ENCODE data around the gene CRYBB3.

CRYBB3 gene

DNA sequence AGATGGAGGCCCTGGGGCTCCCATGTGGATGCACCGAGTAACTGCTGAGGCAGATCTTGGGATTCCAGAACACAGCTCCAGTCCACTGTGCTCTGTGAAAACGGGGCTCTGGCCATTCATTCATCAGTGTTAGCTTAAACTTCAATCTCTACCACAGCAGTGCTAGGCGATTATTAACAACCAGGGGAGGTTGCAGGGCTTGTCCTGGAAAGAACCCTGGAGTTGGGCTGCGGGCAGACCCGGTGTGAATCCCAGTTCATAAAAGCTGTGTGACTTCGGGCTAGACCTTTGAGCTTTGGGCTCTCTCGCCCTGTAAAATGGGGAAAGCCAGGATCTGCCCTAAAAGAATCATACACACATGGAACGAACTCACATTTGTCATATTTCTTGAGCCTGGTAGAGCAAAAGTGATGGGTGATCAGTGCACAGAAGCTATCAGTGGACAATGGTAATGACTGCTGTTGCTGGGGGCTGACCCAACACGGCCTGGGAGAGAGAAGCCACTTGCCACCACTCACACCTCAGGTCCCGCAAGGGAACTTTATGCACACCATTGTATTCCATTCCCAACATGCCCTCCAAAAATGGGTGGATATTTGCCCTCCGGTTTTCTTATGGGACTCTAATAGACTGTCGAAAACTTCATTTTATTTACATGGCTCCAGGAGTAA lies 15.6 kb upstream of the CRYBB3 start:
- no peak overlapping the region for H3K4me3 ChIP-seq (ENCODE audit: low read depth, low read length)
- DNase-seq (ENCODE audit: low read depth), result no peak
- TF ChIP-seq, protein P1, sequence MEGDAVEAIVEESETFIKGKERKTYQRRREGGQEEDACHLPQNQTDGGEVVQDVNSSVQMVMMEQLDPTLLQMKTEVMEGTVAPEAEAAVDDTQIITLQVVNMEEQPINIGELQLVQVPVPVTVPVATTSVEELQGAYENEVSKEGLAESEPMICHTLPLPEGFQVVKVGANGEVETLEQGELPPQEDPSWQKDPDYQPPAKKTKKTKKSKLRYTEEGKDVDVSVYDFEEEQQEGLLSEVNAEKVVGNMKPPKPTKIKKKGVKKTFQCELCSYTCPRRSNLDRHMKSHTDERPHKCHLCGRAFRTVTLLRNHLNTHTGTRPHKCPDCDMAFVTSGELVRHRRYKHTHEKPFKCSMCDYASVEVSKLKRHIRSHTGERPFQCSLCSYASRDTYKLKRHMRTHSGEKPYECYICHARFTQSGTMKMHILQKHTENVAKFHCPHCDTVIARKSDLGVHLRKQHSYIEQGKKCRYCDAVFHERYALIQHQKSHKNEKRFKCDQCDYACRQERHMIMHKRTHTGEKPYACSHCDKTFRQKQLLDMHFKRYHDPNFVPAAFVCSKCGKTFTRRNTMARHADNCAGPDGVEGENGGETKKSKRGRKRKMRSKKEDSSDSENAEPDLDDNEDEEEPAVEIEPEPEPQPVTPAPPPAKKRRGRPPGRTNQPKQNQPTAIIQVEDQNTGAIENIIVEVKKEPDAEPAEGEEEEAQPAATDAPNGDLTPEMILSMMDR (IDR thresholded peaks at IDR 0.05; ENCODE audit: low read depth, low read length, missing control alignments), result no peak

DNA sequence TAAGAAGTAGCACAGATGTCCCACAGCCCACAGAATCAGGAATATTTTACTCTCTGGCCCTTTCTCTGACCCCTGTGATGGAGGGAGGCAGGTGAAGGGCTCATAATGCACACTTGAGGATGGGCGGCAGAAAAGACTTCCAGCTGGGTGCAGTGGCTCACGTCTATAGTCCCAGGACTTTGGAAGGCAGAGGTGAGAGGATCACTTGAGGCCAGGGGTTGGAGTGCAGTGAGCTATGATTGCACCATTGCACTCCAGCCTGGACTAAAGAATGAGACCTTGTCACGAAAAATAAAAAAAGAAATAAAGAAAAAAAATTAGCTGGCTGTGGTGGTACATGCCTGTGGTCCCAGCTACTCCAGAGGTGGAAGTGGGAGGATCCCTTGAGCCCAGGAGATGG lies 13.5 kb upstream of the CRYBB3 start:
- TF ChIP-seq, protein P1 (IDR thresholded peaks at IDR 0.05; ENCODE audit: low read depth, low read length, missing control alignments), result no peak
- no peak for DNase-seq (ENCODE audit: low read depth)
- no peak overlapping the region for H3K4me3 ChIP-seq (ENCODE audit: low read depth, low read length)

DNA sequence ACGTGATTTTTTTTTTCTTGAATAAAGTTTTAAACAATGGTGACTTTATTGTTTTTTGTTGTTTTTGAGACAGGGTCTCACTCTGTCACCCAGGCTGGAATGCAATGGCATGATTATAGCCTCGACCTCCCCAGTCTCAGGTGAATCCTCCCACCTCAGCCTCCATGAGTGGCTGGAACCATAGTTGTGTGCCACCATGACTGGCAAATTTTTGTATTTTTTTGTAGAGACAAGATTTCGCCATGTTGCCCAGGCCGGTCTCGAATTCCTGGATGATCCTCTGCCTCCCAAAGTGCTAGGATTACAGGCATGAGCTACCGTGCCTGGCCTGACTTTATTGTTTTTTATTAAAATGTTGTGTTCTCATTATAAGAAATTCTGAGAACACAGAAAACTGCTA lies 12.2 kb upstream of the CRYBB3 start:
- TF ChIP-seq, protein P1 (IDR thresholded peaks at IDR 0.05; ENCODE audit: low read depth, low read length, missing control alignments), result no peak
- H3K4me3 ChIP-seq (ENCODE audit: low read depth, low read length), result no peak overlapping the region
- no peak for DNase-seq (ENCODE audit: low read depth)

DNA sequence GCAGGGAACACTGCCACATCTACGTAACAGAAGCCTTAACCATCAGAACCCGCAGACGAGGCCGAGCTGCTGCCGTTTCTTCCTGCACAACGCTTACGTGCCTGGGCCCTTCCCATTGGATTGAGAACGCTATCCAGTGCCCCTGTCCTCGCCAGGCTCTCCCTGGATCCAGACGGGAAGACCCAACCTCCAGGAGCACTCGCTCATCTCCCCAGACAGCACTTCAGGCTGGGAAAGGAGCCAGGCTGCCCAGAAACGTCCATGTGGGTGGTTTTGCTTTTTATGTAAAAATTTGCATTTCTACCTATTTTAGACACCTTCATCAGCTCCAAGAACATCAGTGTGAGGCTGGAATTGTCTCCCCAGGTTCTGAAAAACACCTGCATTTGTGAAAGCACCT lies 7.3 kb upstream of the CRYBB3 start:
- no peak for DNase-seq (ENCODE audit: low read depth)
- no peak overlapping the region for H3K4me3 ChIP-seq (ENCODE audit: low read depth, low read length)
- TF ChIP-seq, protein P1 (IDR thresholded peaks at IDR 0.05; ENCODE audit: low read depth, low read length, missing control alignments), result no peak

DNA sequence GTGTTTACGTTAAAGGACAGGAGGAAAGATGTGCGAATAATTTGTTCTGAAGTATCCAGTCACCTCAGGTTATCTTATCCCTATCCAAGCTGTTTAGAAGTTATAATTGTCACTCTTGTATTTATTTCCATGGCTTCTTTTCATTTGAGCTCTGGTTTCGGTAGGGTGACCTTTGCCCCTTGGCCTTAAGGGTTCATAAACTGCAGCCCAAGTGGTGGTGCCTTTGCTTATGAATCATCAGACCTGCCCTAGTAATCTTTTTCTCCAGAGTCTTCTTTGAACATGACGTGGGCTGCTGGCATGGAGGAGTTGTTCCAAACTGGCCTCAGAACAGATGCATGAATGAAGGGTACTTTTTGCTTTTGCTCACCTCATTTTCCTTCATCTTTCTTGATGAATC lies 6.5 kb upstream of the CRYBB3 start:
- TF ChIP-seq, protein P1 (IDR thresholded peaks at IDR 0.05; ENCODE audit: low read depth, low read length, missing control alignments), result no peak
- H3K4me3 ChIP-seq (ENCODE audit: low read depth, low read length), result no peak overlapping the region
- no peak for DNase-seq (ENCODE audit: low read depth)

DNA sequence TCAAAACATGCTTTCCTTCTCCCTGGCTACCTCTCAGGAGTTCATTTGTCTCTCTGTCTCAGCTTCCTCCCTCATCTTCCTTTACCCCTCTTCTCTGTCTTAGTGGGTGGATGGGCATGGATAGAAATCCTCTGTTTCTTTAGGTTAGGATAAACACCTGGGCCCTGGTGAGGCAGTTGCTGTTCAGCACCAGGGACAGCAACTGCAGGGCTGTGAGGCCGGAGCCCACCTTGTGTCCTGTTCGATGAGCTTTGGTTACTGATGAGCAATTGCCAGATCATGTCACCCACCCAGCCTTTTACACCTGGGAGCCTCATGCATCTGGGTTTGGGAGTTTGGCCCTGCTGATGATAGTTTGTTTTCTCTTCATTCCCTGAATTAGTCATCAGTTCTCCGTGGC lies 6.1 kb upstream of the CRYBB3 start:
- TF ChIP-seq, protein P1 (IDR thresholded peaks at IDR 0.05; ENCODE audit: low read depth, low read length, missing control alignments), result no peak
- no peak overlapping the region for H3K4me3 ChIP-seq (ENCODE audit: low read depth, low read length)
- no peak for DNase-seq (ENCODE audit: low read depth)

DNA sequence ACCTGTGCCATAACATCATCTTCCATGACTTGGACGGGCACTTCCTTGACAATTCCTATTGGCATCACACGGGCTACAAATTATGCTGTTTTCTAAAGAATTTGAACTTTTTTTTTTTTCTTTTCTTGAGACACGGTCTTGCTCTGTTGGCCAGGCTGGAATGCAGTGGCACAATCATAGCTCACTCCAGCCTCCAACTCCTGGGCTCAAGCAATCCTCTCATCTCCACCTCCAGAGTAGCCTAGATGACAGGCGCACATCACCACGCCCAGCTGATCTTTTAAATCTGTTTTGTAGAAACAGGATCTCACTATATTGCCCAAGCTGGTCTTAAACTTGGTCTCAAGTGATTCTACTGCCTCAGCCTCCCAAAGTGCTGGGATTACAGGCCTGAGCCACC lies 3.3 kb upstream of the CRYBB3 start:
- DNase-seq (ENCODE audit: low read depth), result no peak
- no peak overlapping the region for H3K4me3 ChIP-seq (ENCODE audit: low read depth, low read length)
- TF ChIP-seq, protein P1 (IDR thresholded peaks at IDR 0.05; ENCODE audit: low read depth, low read length, missing control alignments), result no peak
